Chondrocyte (in vitro differentiated cells): ENCODE results near the gene RAB27B. TPM values are rescaled to one million over a fixed set of nuclear protein-coding genes. Genes with fewer than 3 reads are reported as not detected.
A peak's percentile ranks its signal among the peaks of the same experiment; 100 is the strongest.
"Not testable (repeated sequence)": the region's sequence is repeated elsewhere in the genome, so short reads cannot be mapped to it uniquely, and the experiment has no call there.

Experiments used
- DNase-seq: peaks from one replicate; pipeline ENCODE4 v3.0.0; 2021; ENCODE audit warnings: mixed read lengths, low spot score
- H3K27ac Mint-ChIP-seq: one replicate; pipeline ENCODE4 v1.8.0; 2021; ENCODE audit warnings: mild to moderate bottlenecking, moderate library complexity, mixed read lengths; ENCODE audit not compliant: unreplicated experiment
- H3K27me3 Mint-ChIP-seq: 2 replicates; pipeline ENCODE4 v1.8.0; 2021; ENCODE audit warnings: low read depth, mixed read lengths
- H3K36me3 Mint-ChIP-seq: 2 replicates; pipeline ENCODE4 v1.8.0; 2021; ENCODE audit warnings: low read depth, mixed read lengths
- H3K4me1 Mint-ChIP-seq: 2 replicates; pipeline ENCODE4 v1.8.0; 2021; ENCODE audit warnings: low read depth, mild to moderate bottlenecking, mixed read lengths
- H3K4me3 Mint-ChIP-seq: one replicate; pipeline ENCODE4 v1.8.0; 2021; ENCODE audit warnings: mild to moderate bottlenecking, moderate library complexity, mixed read lengths; ENCODE audit not compliant: unreplicated experiment
- H3K9me3 Mint-ChIP-seq: 2 replicates; pipeline ENCODE4 v1.8.0; 2021; ENCODE audit warnings: low read depth, mixed read lengths
- total RNA-seq: library from RNA; stranded (reverse); gene quantifications from 3 replicates; pipeline ENCODE4 v1.2.1, GENCODE V29; 2021
- TF ChIP-seq, protein P1 (sequence below): fragments of 200-600 bp; sonication (generic); IDR thresholded peaks from 2 replicates; pipeline ENCODE4 v1.5.0; 2021; ENCODE audit warnings: antibody characterized with exemption, mild to moderate bottlenecking, moderate library complexity

The RAB27B gene
- total RNA-seq, 1 donor from 2014 or later = 0.20 TPM

DNA sequence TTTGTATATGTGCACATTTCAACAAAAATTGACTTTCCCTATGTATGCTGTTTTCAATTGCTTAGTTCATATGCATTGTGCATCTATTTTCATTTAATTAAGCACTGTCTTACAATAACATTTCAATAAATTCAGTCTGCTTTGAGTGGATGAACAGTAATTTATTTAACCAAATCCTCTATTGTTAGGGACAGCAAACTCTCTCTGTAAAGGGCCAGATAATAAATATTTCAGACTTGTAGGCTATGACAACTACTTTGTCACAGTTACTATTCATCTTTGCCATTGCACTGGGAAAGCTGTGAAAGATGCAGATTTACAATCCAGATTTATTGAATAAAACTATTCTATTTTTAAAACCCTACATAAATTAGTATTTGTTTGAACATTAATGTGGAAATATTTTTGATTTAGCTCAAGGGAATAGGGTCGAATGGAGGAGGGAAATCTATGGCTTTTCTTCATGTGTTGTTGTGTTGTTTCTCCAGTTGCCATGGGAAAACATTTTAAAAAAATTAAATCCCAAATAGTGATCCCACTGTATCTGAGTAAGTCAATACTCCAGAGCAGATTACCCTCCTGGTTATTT is 14.2 kb upstream of the RAB27B start:
- Mint-ChIP-seq H3K9me3 (peaks cover 5% of the 10 kb centered on the region), H3K27ac (no peak overlapping the region), H3K27me3 (peaks cover 28% of the 10 kb centered on the region), H3K36me3 (no peaks in the 10 kb centered on the region), H3K4me3 (no peak overlapping the region), H3K4me1 (no peaks in the 10 kb centered on the region)
- no peak for DNase-seq
- TF ChIP-seq, protein P1, sequence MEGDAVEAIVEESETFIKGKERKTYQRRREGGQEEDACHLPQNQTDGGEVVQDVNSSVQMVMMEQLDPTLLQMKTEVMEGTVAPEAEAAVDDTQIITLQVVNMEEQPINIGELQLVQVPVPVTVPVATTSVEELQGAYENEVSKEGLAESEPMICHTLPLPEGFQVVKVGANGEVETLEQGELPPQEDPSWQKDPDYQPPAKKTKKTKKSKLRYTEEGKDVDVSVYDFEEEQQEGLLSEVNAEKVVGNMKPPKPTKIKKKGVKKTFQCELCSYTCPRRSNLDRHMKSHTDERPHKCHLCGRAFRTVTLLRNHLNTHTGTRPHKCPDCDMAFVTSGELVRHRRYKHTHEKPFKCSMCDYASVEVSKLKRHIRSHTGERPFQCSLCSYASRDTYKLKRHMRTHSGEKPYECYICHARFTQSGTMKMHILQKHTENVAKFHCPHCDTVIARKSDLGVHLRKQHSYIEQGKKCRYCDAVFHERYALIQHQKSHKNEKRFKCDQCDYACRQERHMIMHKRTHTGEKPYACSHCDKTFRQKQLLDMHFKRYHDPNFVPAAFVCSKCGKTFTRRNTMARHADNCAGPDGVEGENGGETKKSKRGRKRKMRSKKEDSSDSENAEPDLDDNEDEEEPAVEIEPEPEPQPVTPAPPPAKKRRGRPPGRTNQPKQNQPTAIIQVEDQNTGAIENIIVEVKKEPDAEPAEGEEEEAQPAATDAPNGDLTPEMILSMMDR = no peak

DNA sequence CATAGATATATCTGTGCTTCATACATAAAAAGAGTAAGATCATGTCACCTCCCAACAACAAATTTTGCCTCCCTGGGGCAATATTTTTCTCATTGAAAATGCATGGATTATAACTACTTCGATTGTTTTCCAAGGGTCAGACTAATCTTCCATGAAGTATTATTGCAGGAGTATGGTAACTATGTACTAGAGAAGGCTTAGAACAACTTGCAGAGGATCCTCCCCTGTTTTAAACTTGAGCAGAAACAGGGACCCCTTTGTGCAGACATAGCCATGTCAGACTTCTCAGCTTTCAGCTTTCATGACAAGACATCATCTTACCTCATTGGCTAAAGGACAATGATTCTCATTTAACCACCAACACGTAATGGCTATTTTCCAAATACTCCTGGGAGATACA is 13.2 kb upstream of the RAB27B start:
- Mint-ChIP-seq H3K9me3 (peaks cover 5% of the 10 kb centered on the region), H3K4me3 (no peak overlapping the region), H3K27ac (no peak overlapping the region), H3K27me3 (peaks cover 28% of the 10 kb centered on the region), H3K4me1 (no peaks in the 10 kb centered on the region), H3K36me3 (no peaks in the 10 kb centered on the region)
- TF ChIP-seq, protein P1 = no peak
- no peak for DNase-seq

DNA sequence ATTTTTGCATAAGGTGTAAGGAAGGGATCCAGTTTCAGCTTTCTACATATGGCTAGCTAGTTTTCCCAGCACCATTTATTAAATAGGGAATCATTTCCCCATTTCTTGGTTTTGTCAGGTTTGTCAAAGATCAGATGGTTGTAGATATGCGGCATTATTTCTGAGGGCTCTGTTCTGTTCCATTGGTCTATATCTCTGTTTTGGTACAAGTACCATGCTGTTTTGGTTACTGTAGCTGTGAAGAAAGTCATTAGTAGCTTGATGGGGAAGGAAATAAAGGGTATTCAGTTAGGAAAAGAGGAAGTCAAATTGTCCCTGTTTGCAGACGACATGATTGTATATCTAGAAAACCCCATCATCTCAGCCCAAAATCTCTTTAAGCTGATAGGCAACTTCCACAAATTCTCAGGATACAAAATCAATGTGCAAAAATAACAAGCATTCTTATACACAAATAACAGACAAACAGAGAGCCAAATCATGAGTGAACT is 7.4 kb upstream of the RAB27B start:
- not testable (repeated sequence) for H3K9me3 Mint-ChIP-seq, H3K27ac Mint-ChIP-seq, H3K36me3 Mint-ChIP-seq, DNase-seq, H3K4me1 Mint-ChIP-seq, H3K4me3 Mint-ChIP-seq
- H3K27me3 Mint-ChIP-seq = peaks cover 12% of the 10 kb centered on the region

DNA sequence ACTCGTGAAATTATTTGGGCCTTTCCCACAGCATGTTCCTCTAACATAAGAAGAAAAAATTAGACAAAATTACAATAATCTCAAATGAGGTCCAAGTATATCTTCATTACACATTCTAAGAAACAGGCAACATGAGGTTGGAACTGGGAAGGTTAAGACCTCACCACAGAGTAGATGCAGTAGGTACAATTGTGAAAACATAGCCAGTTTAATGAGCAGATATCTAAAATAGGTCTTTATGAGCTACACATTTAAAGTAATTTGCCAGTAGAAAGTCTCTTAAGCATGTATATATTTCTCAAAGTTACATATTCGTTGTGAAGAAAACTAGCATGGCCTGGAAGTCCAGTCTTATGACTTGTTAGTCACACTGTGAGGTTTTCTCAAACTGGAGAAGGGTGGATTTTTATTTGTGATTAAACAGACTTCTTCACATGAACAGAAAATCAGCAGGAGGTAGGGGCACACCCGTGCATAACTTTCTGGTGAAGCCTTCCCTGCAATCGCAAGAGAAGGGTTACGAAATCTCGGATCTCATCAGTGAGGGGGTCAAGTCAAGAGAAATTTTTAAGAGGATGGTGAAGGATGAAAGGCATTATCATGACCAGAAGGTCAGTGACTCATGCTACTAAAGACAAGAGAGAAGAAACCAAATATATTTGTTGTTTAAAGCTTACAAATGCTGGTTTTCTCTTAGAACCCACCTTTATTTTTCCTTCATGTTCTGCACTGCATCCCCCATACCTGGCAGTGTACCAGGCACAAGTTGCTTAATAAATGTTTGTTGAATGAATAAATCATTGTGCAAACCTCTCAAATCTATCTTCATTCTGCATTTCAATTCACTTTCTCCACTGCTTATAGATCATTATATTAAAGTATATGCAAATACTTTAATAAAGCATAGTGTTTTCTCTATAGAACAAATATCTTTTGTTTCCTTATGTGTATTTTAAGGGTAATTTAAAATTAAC is 5.1 kb upstream of the RAB27B start:
- peaks cover 4% of the 10 kb centered on the region for H3K27me3 Mint-ChIP-seq
- peak overlapping the region; percentile 89 for H3K27ac Mint-ChIP-seq
- no peaks in the 10 kb centered on the region for H3K9me3 Mint-ChIP-seq
- H3K36me3 Mint-ChIP-seq = no peaks in the 10 kb centered on the region
- no peak for DNase-seq
- TF ChIP-seq, protein P1 = no peak
- H3K4me3 Mint-ChIP-seq = no peak overlapping the region
- peaks cover 17% of the 10 kb centered on the region for H3K4me1 Mint-ChIP-seq

DNA sequence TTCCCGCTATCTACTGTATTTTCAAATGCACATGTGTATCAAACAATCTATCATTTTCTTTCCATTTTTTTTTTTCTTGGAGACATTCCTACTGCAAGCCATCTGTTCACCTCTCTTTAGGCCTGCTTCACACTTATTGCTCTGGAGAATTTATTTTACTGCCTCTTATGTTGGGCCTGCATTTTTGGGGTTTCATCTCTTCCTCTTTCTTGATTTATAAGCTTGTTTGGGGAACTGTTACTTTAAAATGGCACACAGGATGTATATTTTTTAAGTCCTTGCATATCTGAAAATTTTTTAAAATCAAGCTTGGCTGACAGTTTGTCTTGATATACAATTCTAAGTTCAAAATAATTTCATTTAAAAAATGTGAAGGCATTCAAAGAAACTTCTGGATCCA is 3.5 kb upstream of the RAB27B start:
- Mint-ChIP-seq H3K27me3 (no peaks in the 10 kb centered on the region), H3K9me3 (no peaks in the 10 kb centered on the region)
- TF ChIP-seq, protein P1 = no peak

More for the DNA sequence above, 3.5 kb upstream of the RAB27B start:
- no peak for DNase-seq
- no peak overlapping the region for H3K4me3 Mint-ChIP-seq
- H3K36me3 Mint-ChIP-seq = no peaks in the 10 kb centered on the region
- H3K4me1 Mint-ChIP-seq = peaks cover 26% of the 10 kb centered on the region
- H3K27ac Mint-ChIP-seq = no peak overlapping the region
